G401.6 (cell line): ENCODE data around the gene FMNL1.
"Not testable (repeated sequence)": the region's sequence is repeated elsewhere in the genome, so short reads cannot be mapped to it uniquely, and the experiment has no call there.

Experiments
- FAIRE-seq: peaks from 2 replicates; lab custom pipeline; 2012; peaks lifted over from hg19 to GRCh38; lab: Jason Lieb, UNC

FMNL1 gene

DNA sequence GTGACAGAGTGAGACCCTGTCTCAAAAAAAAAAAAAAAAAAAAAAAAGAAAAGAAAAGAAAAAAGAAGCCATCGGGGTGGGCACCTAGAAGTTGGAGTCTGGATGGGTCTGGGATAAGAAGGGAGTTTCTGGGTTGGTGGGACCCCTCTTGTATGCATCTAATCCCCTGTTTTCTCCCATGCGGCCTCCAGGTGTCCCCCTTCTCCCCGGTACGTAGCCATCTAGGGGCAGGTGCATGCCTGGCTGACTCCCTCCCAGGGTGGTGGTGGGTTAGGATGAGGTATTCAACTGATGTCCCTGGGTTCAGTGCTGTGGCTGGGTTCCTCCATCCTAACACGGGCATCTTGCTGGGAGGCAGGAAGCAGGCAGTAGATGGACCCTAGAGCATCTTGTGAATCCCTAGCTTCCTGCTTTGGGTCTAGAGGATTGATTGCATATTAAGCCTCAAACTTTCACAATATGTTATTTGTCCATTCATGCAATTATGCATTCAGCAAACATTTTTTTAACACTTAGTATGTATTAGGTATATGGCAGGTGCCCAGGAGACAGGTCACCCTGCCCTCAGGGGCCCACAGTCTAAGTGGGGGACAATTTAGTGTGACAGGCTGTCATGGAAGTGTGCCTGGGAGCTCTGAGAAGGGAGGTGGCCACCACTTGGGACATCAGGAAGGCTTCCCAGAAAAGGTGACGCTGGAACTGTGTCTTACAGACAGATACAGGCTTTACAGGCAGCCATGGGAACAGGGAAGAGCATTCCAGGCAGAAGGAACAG is 13.1 kb downstream of the FMNL1 start:
- no peak for FAIRE-seq

DNA sequence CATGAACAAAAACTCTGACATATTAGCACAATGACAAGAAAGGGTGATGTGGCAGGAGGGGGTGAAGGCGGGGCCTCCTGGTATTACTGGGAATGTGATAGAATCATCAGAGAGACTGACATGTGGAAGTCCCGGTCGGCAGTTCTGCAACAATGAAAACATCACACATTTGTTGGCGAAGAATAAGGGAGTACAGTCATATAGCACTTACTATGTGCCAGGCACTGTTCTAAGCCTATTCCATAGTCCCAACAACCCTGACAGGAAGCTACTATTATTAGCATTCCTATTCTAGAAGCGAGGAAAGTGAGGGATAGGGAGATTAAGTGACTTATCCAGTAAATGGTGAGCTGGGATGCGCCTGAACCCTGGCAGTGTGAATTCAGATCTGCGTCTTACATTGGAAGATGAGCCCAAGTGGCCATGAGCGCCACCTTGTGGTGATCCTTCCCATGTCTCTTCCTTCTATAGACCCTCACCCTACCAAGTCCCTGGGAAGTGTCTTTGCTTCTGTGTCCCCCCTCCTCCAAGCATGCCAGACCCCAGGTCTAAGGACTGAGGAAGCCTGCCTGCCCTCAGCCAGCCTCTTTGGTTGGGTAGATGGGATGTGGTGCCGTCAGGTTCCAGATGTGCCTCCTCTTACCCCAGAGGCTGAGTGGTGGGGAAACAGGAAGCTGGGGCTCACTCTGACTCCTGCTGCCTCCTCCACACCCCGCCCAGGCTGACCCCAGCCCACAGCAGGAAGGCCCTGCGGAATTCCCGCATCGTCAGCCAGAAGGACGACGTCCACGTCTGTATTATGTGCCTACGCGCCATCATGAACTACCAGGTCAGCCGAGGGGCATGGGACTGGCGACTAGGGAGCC is 14.0 kb downstream of the FMNL1 start:
- no peak for FAIRE-seq

DNA sequence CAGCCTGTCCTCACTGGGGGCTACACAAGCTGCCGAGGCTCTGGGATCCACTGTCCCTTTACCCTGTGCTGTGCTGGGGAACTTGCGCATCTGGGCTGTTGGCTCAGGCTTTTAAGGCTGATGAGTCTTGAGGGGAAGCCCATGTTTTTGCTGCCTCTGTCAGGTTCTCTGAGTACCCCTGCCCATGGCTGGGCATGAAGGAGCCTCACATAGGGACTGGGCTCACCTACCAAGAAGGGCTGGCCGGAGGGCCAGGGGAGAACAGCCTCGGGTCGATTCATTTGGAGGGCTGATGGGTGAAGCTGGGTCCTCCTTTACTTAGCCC is 14.6 kb downstream of the FMNL1 start:
- FAIRE-seq, result no peak

DNA sequence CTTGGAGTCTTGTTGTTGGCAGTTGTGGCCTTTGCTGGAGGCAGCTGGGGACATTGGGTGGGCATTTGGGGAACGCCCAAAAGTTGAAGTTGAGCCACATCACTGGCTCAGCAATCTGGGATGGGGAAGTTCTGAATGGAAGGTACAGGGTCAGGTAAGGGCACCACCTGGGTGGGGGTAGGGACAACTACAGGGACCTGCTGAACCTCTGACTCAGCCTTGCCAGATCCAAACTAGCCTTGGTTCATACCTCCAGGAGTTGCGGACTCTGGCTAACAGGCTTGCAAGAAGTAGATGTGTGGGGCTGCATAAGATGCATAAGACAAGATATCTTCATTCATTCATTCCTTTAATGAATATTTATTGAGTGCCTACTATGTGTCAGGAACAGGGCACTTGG is 16.0 kb downstream of the FMNL1 start:
- no peak for FAIRE-seq

DNA sequence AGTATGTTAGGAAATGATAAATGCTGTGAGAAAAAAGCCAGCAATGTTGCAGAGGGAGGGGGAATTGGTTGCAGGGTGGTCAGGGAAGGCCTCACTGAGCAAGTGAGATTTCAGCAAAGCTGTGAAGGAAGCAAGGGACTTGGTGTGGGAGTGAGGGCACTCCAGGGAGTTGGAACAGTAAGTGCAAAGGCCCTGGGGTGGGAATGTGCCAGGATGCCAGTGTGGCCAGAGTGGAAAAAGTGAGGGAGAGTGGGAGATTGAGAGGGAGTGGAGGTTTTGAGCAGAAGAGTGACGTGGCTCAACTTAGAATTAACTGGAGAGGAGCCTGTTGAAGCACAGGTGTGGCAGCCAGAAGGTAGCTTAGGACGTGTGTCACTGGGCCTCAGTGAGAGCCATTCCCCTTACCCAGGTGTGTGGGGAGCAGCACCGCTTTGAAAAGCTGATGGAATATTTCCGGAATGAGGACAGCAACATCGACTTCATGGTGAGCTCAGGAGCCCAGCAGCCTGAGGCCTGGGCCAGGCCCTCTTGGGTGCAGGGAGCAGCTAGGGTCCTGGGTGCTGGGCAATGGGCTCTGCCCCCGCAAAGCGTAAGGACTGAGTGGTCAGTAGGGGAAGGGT is 16.6 kb downstream of the FMNL1 start:
- FAIRE-seq, result no peak

DNA sequence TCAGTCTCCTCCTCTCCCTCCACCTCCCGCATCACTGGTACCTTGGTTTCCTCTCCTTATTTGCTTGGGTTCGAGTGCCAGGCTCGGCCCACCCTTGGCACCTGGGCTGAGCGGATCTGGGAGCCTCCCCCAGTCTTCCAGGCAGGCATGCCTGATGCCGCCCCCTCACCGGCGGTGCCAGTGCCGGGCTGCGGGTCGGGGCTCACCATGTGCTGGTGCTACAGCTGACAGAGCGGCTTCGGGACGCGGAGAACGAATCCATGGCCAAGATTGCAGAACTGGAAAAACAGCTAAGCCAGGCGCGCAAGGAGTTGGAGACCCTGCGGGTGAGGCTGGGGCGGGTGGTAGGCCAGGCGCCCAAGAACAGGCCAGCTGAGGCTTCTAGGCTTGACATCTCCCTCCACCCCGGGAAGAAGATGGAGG is 19.2 kb downstream of the FMNL1 start:
- no peak for FAIRE-seq

DNA sequence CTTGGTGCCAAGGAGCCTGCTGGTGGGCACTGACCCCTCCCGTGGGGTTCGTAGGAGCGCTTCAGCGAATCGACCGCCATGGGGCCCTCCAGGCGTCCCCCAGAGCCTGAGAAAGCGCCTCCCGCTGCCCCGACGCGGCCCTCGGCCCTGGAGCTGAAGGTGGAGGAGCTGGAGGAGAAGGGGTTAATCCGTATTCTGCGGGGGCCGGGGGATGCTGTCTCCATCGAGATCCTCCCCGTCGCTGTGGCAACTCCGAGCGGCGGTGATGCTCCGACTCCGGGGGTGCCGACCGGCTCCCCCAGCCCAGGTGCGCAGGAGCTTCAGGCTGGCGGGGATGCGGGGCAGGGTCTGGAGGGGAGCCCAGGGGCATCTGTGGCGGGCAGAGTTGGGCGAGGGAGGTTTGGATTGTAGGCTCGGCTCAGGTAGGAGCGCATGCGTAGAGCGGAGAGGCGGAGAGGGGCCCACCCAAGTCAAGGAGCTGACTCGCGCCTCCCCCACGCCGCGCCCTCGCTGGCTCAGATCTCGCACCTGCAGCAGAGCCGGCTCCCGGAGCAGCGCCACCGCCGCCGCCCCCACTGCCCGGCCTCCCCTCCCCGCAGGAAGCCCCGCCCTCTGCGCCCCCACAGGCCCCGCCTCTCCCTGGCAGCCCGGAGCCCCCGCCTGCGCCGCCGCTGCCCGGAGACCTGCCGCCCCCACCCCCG is 19.8 kb downstream of the FMNL1 start:
- no peak for FAIRE-seq

DNA sequence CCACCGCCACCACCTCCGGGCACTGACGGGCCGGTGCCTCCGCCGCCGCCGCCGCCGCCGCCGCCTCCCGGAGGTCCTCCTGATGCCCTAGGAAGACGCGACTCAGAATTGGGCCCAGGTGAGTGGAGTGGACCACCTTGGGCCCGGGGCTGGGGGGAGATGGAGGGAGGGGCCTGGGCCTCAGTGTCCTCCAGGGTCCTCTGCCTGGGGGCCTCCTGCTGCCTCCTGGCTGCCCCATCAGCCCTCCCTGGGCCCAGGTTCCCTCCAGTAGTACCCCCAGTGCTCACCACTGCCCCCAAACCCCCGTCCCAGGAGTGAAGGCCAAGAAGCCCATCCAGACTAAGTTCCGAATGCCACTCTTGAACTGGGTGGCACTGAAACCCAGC is 20.3 kb downstream of the FMNL1 start:
- FAIRE-seq, result no peak

DNA sequence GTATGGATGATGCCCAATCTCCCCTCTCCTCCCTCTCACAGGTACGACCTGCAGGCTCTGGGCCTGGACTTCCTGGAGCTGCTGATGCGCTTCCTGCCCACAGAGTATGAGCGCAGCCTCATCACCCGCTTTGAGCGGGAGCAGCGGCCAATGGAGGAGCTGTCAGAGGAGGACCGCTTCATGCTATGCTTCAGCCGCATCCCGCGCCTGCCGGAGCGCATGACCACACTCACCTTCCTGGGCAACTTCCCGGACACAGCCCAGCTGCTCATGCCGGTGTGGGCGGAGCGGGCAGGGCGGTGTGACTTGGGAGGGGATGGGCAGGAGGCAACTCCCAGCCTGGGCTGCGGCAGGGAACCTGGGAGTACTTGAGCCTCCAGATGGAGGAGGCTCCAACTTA is 22.1 kb downstream of the FMNL1 start:
- no peak for FAIRE-seq

DNA sequence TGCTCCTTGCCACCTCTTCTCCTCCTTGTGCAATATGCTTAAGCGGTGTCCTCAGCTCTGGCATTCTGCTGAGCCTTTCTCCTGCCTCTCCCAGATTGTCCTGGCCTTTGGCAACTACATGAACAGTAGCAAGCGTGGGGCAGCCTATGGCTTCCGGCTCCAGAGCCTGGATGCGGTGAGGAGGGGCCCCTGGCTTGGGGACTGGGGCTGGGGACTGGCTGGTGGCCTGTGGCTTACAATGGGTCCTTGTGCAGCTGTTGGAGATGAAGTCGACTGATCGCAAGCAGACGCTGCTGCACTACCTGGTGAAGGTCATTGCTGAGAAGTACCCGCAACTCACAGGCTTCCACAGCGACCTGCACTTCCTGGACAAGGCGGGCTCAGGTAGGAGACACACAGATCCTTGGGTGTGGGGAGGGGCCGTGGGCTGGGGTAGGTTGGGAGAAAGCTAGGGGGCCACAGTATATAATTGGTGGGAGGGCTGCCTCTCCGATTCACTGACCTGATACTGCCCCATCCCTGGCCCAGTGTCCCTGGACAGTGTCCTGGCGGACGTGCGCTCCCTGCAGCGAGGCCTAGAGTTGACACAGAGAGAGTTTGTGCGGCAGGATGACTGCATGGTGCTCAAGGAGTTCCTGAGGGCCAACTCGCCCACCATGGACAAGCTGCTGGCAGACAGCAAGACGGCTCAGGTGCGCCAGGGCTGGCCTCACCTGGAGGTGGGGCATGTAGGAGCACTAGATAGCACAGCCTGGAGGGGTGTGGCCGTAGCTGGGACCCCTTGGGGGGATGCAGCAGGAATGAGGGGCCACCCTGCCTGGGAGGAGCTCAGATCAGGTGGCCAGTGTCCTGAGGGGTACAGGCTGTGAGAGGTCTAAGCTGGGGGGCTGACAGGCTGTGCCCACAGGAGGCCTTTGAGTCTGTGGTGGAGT is 23.3 kb downstream of the FMNL1 start:
- no peak for FAIRE-seq

DNA sequence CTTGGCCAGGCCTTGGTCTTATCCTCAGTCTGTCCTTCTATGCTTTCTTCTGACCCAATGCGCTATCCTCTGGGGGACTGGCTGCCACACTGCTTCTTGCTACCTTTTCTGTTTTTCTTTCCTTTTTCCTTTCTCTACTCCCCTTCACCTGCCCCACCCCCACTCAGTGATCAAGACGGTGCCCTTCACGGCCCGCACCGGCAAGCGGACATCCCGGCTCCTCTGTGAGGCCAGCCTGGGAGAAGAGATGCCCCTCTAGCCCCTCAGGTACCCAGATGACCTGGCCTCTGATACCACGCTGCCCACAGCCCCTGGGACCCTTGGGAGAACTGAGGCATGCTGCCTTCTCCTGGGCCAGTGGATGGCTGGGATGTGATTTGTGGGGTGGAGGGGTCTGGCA is 24.7 kb downstream of the FMNL1 start:
- FAIRE-seq, result no peak

DNA sequence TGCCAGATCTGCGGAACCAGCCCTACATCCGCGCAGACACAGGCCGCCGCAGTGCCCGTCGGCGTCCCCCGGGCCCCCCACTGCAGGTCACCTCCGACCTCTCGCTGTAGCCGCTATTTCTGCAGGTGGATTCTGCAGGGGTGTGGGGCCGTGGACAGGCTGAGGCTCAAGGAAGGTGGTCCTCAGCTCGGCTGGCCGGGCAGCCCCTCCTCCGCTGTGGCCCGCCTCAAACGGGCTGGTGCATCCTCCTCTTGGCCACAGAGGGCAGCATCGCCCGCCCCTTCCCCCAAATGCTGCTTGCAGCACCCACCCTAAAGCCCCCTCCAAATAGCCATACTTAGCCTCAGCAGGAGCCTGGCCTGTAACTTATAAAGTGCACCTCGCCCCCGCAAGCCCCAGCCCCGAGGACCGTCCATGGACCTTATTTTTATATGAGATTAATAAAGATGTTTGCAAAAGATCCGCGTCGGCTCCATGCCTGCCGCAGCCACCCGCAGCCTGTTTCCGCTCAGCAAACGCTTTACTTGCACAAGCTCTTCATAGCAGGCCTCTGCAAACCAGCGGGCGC is 25.3 kb downstream of the FMNL1 start:
- FAIRE-seq, result no peak

DNA sequence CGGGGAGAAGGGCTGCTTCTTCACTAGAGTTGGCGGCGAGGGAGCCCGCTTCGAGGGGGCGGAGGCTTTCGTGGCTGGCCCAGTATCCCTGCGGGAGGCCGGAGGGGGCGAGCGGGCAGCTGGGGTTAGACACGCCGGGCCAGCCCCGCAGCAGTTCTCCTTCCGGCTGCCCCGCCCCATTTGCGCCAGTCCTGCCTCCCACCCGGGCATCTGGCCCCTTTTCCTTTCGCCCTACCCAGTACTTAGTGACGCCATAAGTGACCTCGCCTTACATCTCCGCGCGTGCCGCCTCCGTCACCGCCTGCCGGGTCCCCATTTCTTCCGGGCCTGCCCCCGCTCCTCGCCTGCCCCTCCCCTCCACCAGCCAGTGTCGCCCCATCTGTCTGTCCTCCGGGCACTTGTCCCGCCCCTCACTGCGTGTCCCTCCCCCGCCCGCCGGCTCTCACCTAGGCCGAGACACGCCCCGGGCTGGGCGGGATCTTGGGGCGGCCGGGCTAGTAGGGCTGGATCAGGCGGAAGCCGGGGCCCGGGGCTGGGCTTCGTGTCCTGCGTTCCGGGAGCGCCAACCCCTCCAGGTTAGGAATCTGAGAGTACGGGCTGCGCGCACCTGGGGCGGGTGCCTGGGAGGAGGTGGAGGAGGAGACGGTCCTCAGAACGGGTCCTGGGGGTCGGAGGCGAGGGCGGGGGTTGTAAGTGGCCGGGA is 25.9 kb downstream of the FMNL1 start:
- peak; percentile 79 for FAIRE-seq

DNA sequence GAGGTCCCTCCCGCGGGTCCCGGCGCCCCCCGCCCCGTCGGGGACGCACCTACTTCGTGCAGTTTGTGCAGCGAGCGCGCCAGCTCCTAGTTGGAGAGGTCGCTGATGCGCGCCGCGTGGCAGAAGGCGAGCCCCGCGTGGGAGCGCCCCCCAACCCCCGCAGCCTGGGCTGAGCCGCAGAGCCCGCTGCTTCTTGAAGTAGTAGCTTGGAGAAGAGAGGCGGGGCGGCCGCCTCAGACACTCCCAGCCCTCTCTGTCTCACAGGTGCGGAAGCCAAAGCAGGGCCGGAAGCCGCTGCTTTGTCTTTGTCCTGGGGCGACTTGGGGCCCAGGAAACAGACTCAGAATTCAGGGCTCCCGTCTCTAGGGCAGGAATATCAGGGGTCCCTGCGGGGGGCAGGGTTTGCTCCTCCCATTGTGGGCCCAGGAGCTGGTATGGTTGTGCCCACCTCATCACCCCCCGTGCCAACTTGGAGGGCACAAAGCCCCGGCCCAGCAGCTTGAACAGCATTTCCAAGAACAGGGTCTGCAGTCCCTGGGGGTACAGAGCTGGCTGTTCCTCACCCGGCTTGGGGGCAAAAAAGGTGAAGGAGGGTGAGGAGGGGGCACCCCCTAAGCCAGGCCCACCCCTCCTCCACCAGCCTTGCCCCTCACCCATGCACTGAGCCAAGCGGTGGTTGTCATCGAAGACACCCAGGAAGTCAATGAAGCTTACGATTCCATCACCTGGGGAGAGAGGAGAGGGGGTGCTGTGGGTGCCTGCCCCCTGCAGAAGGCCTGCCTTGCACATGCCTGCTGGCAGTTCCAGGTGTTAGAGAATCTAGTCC is 26.7 kb downstream of the FMNL1 start:
- FAIRE-seq, result no peak

DNA sequence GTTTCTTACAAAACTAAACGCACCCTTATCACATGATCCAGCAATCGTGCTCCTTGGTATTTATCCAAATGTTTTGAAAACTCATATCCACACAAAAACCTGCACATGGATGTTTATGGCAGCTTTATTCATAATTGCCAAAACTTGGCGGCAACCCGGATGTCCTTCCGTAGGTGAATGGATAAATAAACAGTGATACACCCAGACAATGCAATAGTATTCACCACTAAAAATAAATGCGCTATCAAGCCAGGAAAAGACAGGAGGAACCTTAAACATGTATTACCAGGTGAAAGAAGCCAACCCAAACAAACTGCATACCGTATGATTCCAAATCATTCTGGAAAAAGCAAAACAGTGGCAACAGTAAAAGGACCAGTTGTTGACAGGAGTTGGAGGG is 30.2 kb downstream of the FMNL1 start:
- FAIRE-seq, result no peak

DNA sequence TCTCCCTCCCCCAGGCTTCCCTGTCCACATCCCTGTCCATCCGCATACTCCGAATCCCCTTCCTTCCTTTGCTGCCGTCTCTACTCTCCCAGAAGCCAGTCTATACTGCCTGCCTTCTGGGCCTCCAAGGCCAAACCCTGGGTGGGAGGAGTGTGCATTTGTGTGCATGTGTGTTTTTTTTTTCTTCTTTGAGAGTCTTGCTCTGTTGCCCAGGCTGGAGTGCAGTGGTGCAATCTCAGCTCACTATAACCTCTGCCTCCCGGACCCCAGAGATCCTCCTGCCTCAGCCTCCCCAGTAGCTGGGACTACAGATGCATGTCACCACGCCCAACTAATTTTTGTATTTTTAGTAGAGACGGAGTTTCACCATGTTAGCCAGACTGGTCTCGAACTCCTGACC is 31.6 kb downstream of the FMNL1 start:
- not testable (repeated sequence) for FAIRE-seq

DNA sequence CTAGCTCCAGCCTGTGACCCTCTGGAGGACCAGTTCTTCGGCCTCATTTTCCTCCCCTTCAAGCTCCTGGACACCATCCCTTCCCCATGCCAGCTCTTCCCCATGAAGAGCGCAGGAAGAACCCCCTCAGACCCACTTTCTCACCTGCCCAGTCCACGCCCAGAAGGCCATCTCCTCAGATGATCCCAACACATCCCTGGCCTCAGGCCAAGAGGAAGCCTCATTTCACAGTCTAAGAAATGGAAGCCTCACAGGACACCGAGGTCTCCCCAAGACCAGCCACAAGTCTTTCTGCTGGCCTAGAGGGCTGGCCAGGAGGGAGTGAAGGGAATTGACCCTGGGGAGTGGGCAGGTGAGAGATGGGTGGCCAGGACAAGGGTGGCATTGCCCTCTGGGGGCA is 32.2 kb downstream of the FMNL1 start:
- FAIRE-seq, result no peak

DNA sequence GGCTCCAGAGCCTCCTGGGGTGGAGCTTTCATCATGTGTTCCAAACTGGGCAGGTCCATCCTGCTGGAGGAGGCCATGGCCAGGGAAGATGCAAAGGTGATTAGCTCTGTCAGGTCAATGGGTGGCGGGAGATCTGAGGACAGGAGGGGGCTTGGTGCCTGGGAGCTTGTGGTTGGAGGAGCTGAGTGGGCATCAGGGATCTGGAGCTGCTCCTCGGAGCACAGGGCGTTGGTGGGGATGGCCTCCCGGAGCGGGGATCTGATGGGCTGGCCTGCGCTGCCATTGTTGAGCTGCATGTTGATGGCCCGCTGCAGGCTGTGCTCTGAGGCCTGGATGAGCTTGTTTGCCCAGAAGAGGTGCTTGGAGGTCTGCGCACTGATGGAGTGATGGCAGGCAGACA is 33.7 kb downstream of the FMNL1 start:
- no peak for FAIRE-seq

DNA sequence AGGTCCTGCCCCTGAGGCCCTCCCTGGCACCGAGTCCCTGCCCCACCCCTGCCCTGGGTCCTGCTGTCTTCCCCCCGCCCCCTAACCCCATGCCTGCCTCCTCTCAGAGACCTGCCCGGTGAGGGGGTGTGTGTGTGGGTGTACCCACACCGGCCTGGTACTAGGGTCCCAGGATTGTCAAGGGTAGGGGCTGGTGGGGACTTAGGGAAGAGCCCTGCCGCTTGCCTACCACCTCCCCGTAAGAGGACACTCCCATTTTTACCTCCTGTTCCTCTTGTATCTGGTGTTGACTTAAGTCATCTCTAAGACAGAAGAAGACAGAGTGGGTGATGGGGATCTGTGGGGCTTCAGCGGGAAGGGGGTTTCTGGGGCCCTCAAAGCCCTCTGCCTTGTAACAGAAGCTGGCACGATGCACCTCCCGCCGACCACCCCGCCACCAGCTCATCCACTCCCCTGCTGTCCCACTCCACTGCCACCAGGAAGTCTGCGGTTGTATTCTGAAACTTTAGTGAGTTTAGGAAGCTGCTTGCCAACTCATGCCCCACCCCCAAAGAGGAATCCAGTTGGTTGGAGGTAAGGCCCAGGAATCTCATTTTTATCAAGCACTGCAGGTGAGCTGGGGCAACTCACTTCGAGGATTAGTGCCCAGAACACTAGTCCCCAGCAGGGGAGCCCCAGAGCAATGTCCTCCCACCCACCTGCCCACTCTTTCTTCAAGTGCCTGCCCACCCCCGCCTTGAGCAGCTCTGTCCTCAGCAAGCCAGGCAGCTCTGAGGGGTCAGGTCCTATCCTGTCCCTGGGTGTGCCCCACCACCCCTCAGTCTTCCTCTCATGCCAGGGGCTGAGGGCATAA is 34.7 kb downstream of the FMNL1 start:
- FAIRE-seq, result no peak
